Smooth muscle cell (in vitro differentiated cells): ENCODE results near the gene ANKRD13C. TPM values are rescaled to one million over a fixed set of nuclear protein-coding genes. Genes with fewer than 3 reads are reported as not detected.

Experiments
- DNase-seq: peaks from one replicate; lab custom pipeline; 2025; ENCODE audit not compliant: unreplicated experiment; lab: John Stamatoyannopoulos, UW
- H2AFZ ChIP-seq: fragments of 200-600 bp; sonication (generic); 2 replicates; pipeline ENCODE4 v1.6.0; 2016; ENCODE audit warnings: antibody characterized with exemption, low read depth, mild to moderate bottlenecking
- H3F3A ChIP-seq: fragments of 200-600 bp; sonication (generic); 2 replicates; pipeline ENCODE4 v1.6.0; 2017; ENCODE audit warnings: antibody characterized with exemption, low read depth
- H3K27ac ChIP-seq: fragments of 200-600 bp; sonication (generic); 2 replicates; pipeline ENCODE4 v1.5.1; 2016; ENCODE audit warnings: low read depth, mild to moderate bottlenecking
- H3K27me3 ChIP-seq: fragments of 200-600 bp; sonication (generic); 2 replicates; pipeline ENCODE4 v1.6.1; 2016; ENCODE audit warnings: low read depth, mild to moderate bottlenecking
- H3K36me3 ChIP-seq: fragments of 200-600 bp; sonication (generic); 2 replicates; pipeline ENCODE4 v1.5.1; 2016; ENCODE audit warnings: low read depth
- H3K4me1 ChIP-seq: fragments of 200-600 bp; sonication (generic); 2 replicates; pipeline ENCODE4 v1.5.1; 2016; ENCODE audit warnings: low read depth
- H3K4me2 ChIP-seq: fragments of 200-600 bp; sonication (generic); 2 replicates; pipeline ENCODE4 v1.6.0; 2016; ENCODE audit warnings: mild to moderate bottlenecking
- H3K4me3 ChIP-seq: fragments of 200-600 bp; sonication (generic); 2 replicates; pipeline ENCODE4 v1.5.1; 2016; ENCODE audit warnings: mild to moderate bottlenecking
- H3K79me2 ChIP-seq: fragments of 200-600 bp; sonication (generic); 2 replicates; pipeline ENCODE4 v1.6.0; 2016; ENCODE audit warnings: low read depth, mild to moderate bottlenecking
- H3K9ac ChIP-seq: fragments of 200-600 bp; sonication (generic); 2 replicates; pipeline ENCODE4 v1.6.0; 2016; ENCODE audit warnings: low read depth
- H3K9me3 ChIP-seq: fragments of 200-600 bp; sonication (generic); replicated peaks from 2 replicates; pipeline ENCODE4 v1.5.1; 2016; ENCODE audit warnings: low read depth
- H4K20me1 ChIP-seq: fragments of 200-600 bp; sonication (generic); 2 replicates; pipeline ENCODE4 v1.6.0; 2016; ENCODE audit warnings: low read depth
- CTCF ChIP-seq: fragments of 200-600 bp; sonication (generic); IDR thresholded peaks from 2 replicates; pipeline ENCODE4 v1.5.1; 2017; ENCODE audit warnings: borderline replicate concordance, mild to moderate bottlenecking, antibody characterized with exemption; ENCODE audit not compliant: insufficient read depth, poor library complexity, severe bottlenecking
- WGBS: methylation state at CpG from one replicate; pipeline ENCODE4 v1.1.7; 2016; ENCODE audit warnings: low lambda C conversion rate; 5-methylcytosine and 5-hydroxymethylcytosine counted together
- polyA plus RNA-seq: library from polyadenylated mRNA; unstranded; fragments of >200 nt; fragmentation: Nextera tagmentation; extraction: Ambion mirVana; gene quantifications from 2 replicates; pipeline ENCODE4 v1.2.1, GENCODE V29; 2016
- total RNA-seq: library from RNA; depleted of rRNA; stranded (reverse); fragments of >200 nt; gene quantifications from 2 replicates; pipeline ENCODE4 v1.2.3, GENCODE V29; 2014

ANKRD13C gene
- total and polyA plus RNA-seq, 2 experiments from 2014 or later = 18.3 to 27.6 TPM

DNA sequence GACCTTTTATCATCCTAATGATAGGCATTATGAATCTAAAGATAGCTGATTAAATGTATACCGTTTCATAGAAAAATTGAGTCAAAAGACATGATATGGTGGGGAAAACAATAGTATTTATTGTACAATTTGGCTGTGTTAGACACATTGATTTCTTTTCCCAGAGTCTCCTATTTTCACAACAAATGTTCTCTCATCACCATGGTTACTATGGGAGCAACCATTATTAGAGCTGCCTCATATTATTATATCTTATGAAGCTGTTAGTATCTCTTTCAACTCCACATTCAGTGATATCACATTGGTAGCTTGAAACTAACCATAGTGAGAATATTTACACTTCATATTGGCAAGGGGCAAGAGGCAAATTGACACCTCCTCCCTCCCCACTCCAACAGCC lies 45.8 kb upstream of the ANKRD13C start:
- Histone ChIP-seq H3K4me1 (no peaks in the 10 kb centered on the region), H3F3A (no peaks in the 10 kb centered on the region), H3K9ac (no peak overlapping the region), H3K9me3 (no peaks in the 10 kb centered on the region), H3K27me3 (no peaks in the 10 kb centered on the region), H3K36me3 (no peaks in the 10 kb centered on the region), H4K20me1 (no peaks in the 10 kb centered on the region), H3K27ac (no peak overlapping the region), H3K4me3 (no peak overlapping the region), H2AFZ (no peak overlapping the region), H3K79me2 (no peaks in the 10 kb centered on the region), H3K4me2 (no peak overlapping the region)
- DNase-seq = no peak
- TF ChIP-seq CTCF = no peak
- WGBS = 97% methylated on average over 1 of the region's 1 CpG

- H4K20me1 ChIP-seq = no peaks in the 10 kb centered on the region
- no peak overlapping the region for H3K9ac ChIP-seq
- WGBS = 85% methylated on average over 7 of the region's 7 CpGs
- no peaks in the 10 kb centered on the region for H3F3A ChIP-seq
- no peak overlapping the region for H3K4me3 ChIP-seq
- no peaks in the 10 kb centered on the region for H3K27me3 ChIP-seq
- DNase-seq = no peak
- no peaks in the 10 kb centered on the region for H3K79me2 ChIP-seq
- no peaks in the 10 kb centered on the region for H3K36me3 ChIP-seq
- no peak overlapping the region for H3K4me2 ChIP-seq
- no peaks in the 10 kb centered on the region for H3K4me1 ChIP-seq
- H3K27ac ChIP-seq = no peak overlapping the region
- no peak overlapping the region for H2AFZ ChIP-seq
- no peaks in the 10 kb centered on the region for H3K9me3 ChIP-seq
- no peak for TF ChIP-seq CTCF
Measured at GRCh38 chr1:70397013-70397412, 42.5 kb upstream of the ANKRD13C start.

GRCh38 chr1:70396607-70397006 lies 42.1 kb upstream of the ANKRD13C start:
- no peaks in the 10 kb centered on the region for H3K4me1 ChIP-seq
- WGBS = 87% methylated on average over 2 of the region's 2 CpGs
- H4K20me1 ChIP-seq = no peaks in the 10 kb centered on the region
- DNase-seq = no peak
- no peak overlapping the region for H3K27ac ChIP-seq
- TF ChIP-seq CTCF = no peak
- no peaks in the 10 kb centered on the region for H3K27me3 ChIP-seq
- H3F3A ChIP-seq = no peaks in the 10 kb centered on the region
- H2AFZ ChIP-seq = no peak overlapping the region
- no peak overlapping the region for H3K4me3 ChIP-seq
- H3K4me2 ChIP-seq = no peak overlapping the region
- H3K79me2 ChIP-seq = no peaks in the 10 kb centered on the region
- H3K36me3 ChIP-seq = no peaks in the 10 kb centered on the region
- no peak overlapping the region for H3K9ac ChIP-seq
- no peaks in the 10 kb centered on the region for H3K9me3 ChIP-seq

- Histone ChIP-seq H3K4me1 (no peaks in the 10 kb centered on the region), H3K27ac (no peak overlapping the region), H3K4me3 (no peak overlapping the region), H3K27me3 (no peaks in the 10 kb centered on the region), H3K9me3 (no peaks in the 10 kb centered on the region), H4K20me1 (no peaks in the 10 kb centered on the region), H3K36me3 (no peaks in the 10 kb centered on the region), H2AFZ (no peak overlapping the region), H3K79me2 (no peaks in the 10 kb centered on the region), H3K4me2 (no peak overlapping the region), H3K9ac (no peak overlapping the region), H3F3A (no peaks in the 10 kb centered on the region)
- TF ChIP-seq CTCF = no peak
- no peak for DNase-seq
Measured at GRCh38 chr1:70392626-70393025, 38.1 kb upstream of the ANKRD13C start.
